HEK293 (cell line): Measurements from ENCODE around the gene TTN.

Source experiments
- GLI2 ChIP-seq: fragments of 450-650 bp; formaldehyde crosslinking; IDR thresholded peaks from 2 replicates; pipeline ENCODE4; 2017; ENCODE audit warnings: missing biosample characterization, missing genetic modification characterization, low read depth, borderline replicate concordance
- HOXA7 ChIP-seq: sonication (generic); formaldehyde crosslinking; IDR thresholded peaks from 2 replicates; pipeline ENCODE4 v1.8.1; 2022; ENCODE audit warnings: missing genetic modification reagents, borderline replicate concordance
- MEIS1 ChIP-seq: sonication (generic); formaldehyde crosslinking; IDR thresholded peaks from 2 replicates; pipeline ENCODE4 v1.8.1; 2022; ENCODE audit warnings: missing genetic modification reagents, mild to moderate bottlenecking, borderline replicate concordance
- MZF1 ChIP-seq: fragments of 450-650 bp; formaldehyde crosslinking; IDR thresholded peaks from 2 replicates; pipeline ENCODE4 v1.5.1; 2017; ENCODE audit warnings: missing biosample characterization, missing genetic modification characterization, borderline replicate concordance
- REPIN1 ChIP-seq: fragments of 450-650 bp; formaldehyde crosslinking; IDR thresholded peaks from 2 replicates; pipeline ENCODE4 v1.5.1; 2017; ENCODE audit warnings: missing biosample characterization, missing genetic modification characterization, low read depth
- SALL2 ChIP-seq: fragments of 450-650 bp; formaldehyde crosslinking; IDR thresholded peaks from 2 replicates; pipeline ENCODE4 v1.5.0; 2017; ENCODE audit warnings: missing biosample characterization, mild to moderate bottlenecking, missing genetic modification characterization, borderline replicate concordance
- ZBTB20 ChIP-seq: fragments of 450-650 bp; formaldehyde crosslinking; IDR thresholded peaks from 2 replicates; pipeline ENCODE4 v1.5.1; 2016; ENCODE audit warnings: missing biosample characterization, missing genetic modification characterization
- ZFP69B ChIP-seq: fragments of 450-650 bp; formaldehyde crosslinking; IDR thresholded peaks from 2 replicates; pipeline ENCODE4 v1.5.1; 2016; ENCODE audit warnings: missing biosample characterization, missing genetic modification characterization
- ZIC2 ChIP-seq: fragments of 450-650 bp; formaldehyde crosslinking; IDR thresholded peaks from 2 replicates; pipeline ENCODE4 v1.5.1; 2016; ENCODE audit warnings: missing biosample characterization, missing genetic modification characterization
- ZNF112 ChIP-seq: fragments of 450-650 bp; formaldehyde crosslinking; IDR thresholded peaks from 2 replicates; pipeline ENCODE4 v1.5.0; 2017; ENCODE audit warnings: missing biosample characterization, missing genetic modification characterization
- ZNF133 ChIP-seq: fragments of 450-650 bp; formaldehyde crosslinking; IDR thresholded peaks from 2 replicates; pipeline ENCODE4 v1.5.1; 2016; ENCODE audit warnings: missing biosample characterization, missing genetic modification characterization
- ZNF138 ChIP-seq: fragments of 450-650 bp; formaldehyde crosslinking; IDR thresholded peaks from 2 replicates; pipeline ENCODE4 v1.5.1; 2016; ENCODE audit warnings: missing biosample characterization, missing genetic modification characterization, borderline replicate concordance
- ZNF175 ChIP-seq: fragments of 450-650 bp; formaldehyde crosslinking; IDR thresholded peaks from 2 replicates; pipeline ENCODE4 v1.5.1; 2016; ENCODE audit warnings: missing biosample characterization, missing genetic modification characterization
- ZNF184 ChIP-seq: fragments of 450-650 bp; IDR thresholded peaks from 2 replicates; pipeline ENCODE4 v1.5.1; 2018; ENCODE audit warnings: missing biosample characterization, mild to moderate bottlenecking, missing genetic modification characterization
- ZNF214 ChIP-seq: fragments of 450-650 bp; formaldehyde crosslinking; IDR thresholded peaks from 2 replicates; pipeline ENCODE4 v1.5.1; 2017; ENCODE audit warnings: missing biosample characterization, mild to moderate bottlenecking, missing genetic modification characterization, borderline replicate concordance
- ZNF266 ChIP-seq: fragments of 450-650 bp; formaldehyde crosslinking; IDR thresholded peaks from 2 replicates; pipeline ENCODE4 v1.5.1; 2016; ENCODE audit warnings: missing biosample characterization, missing genetic modification characterization, low read depth
- ZNF292 ChIP-seq: fragments of 450-650 bp; formaldehyde crosslinking; IDR thresholded peaks from 2 replicates; pipeline ENCODE4 v1.5.1; 2016; ENCODE audit warnings: low read depth, missing biosample characterization, missing genetic modification characterization, borderline replicate concordance
- ZNF335 ChIP-seq: fragments of 450-650 bp; formaldehyde crosslinking; conservative IDR thresholded peaks from 2 replicates; pipeline ENCODE4 v1.5.1; 2016; ENCODE audit warnings: missing biosample characterization, missing genetic modification characterization
- ZNF366 ChIP-seq: fragments of 450-650 bp; formaldehyde crosslinking; conservative IDR thresholded peaks from 2 replicates; pipeline ENCODE4 v1.5.1; 2016; ENCODE audit warnings: missing biosample characterization, missing genetic modification characterization
- ZNF404 ChIP-seq: fragments of 450-650 bp; formaldehyde crosslinking; IDR thresholded peaks from 2 replicates; pipeline ENCODE4 v1.5.1; 2017; ENCODE audit warnings: missing biosample characterization, missing genetic modification characterization
- ZNF473 ChIP-seq: fragments of 450-650 bp; formaldehyde crosslinking; IDR thresholded peaks from 2 replicates; pipeline ENCODE4 v1.5.1; 2017; ENCODE audit warnings: missing biosample characterization, missing genetic modification characterization
- ZNF544 ChIP-seq: fragments of 450-650 bp; formaldehyde crosslinking; IDR thresholded peaks from 2 replicates; pipeline ENCODE4 v1.5.0; 2017; ENCODE audit warnings: missing biosample characterization, missing genetic modification characterization
- ZNF548 ChIP-seq: fragments of 450-650 bp; formaldehyde crosslinking; IDR thresholded peaks from 2 replicates; pipeline ENCODE4 v1.5.1; 2016; ENCODE audit warnings: missing biosample characterization, missing genetic modification characterization
- ZNF600 ChIP-seq: fragments of 450-650 bp; formaldehyde crosslinking; IDR thresholded peaks from 2 replicates; pipeline ENCODE4 v1.5.1; 2016; ENCODE audit warnings: missing biosample characterization, missing genetic modification characterization
- ZNF654 ChIP-seq: fragments of 450-650 bp; formaldehyde crosslinking; IDR thresholded peaks from 2 replicates; pipeline ENCODE4 v1.5.1; 2016; ENCODE audit warnings: low read depth, missing biosample characterization, missing genetic modification characterization
- ZSCAN16 ChIP-seq: fragments of 450-650 bp; formaldehyde crosslinking; IDR thresholded peaks from 2 replicates; pipeline ENCODE4 v1.5.1; 2016; ENCODE audit warnings: missing biosample characterization, missing genetic modification characterization
- TF ChIP-seq, protein P1 (sequence below): fragments of 450-650 bp; formaldehyde crosslinking; IDR thresholded peaks from 2 replicates; pipeline ENCODE4 v1.5.1; 2016; ENCODE audit warnings: missing biosample characterization, missing genetic modification characterization, borderline replicate concordance
- TF ChIP-seq, protein P2 (sequence below): fragments of 450-650 bp; formaldehyde crosslinking; IDR thresholded peaks from 2 replicates; pipeline ENCODE4 v1.5.1; 2016; ENCODE audit warnings: missing biosample characterization, missing genetic modification characterization
- TF ChIP-seq, protein P3 (sequence below): fragments of 450-650 bp; formaldehyde crosslinking; IDR thresholded peaks from 2 replicates; pipeline ENCODE4 v1.5.1; 2016; ENCODE audit warnings: missing biosample characterization, missing genetic modification characterization
- TF ChIP-seq, protein P4 (sequence below): fragments of 450-650 bp; formaldehyde crosslinking; IDR thresholded peaks from 2 replicates; pipeline ENCODE4 v1.5.1; 2016; ENCODE audit warnings: missing biosample characterization, missing genetic modification characterization
- TF ChIP-seq, protein P5 (sequence below): fragments of 450-650 bp; formaldehyde crosslinking; IDR thresholded peaks from 2 replicates; pipeline ENCODE4 v1.5.1; 2016; ENCODE audit warnings: missing biosample characterization, missing genetic modification characterization

Gene TTN

DNA sequence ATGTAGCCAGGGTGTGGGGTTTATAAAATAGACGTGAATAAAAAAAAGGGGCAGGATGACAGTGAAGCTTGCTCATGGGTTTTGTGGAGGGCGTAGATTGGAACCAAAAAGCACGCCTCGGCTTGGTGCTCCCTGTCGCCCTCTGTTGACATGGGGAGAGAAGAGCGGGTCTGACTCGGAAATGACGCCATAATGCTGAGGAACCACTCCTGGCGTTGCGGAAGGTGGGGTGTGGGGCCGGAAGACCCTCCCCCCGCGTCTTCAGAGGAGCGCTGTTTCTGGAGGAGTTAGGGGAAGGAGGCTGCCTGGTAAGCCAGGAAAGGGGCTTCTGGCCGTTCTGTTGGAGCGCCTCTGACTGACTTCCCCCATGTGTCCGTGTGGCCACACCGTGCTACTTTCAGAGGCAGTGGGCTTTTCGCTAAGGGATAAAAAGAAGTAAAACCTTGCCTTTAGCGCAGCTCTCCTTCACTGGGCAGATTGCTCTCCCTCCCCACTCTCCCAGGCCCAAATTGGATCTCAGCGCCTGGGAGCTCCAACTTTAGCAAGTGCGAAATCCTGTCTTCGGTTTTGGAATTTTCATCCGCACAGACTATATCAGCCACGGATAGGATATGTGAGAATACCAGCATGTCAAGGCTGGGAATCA, 284.1 kb downstream of the TTN start (continued):
- TF ChIP-seq, protein P1, sequence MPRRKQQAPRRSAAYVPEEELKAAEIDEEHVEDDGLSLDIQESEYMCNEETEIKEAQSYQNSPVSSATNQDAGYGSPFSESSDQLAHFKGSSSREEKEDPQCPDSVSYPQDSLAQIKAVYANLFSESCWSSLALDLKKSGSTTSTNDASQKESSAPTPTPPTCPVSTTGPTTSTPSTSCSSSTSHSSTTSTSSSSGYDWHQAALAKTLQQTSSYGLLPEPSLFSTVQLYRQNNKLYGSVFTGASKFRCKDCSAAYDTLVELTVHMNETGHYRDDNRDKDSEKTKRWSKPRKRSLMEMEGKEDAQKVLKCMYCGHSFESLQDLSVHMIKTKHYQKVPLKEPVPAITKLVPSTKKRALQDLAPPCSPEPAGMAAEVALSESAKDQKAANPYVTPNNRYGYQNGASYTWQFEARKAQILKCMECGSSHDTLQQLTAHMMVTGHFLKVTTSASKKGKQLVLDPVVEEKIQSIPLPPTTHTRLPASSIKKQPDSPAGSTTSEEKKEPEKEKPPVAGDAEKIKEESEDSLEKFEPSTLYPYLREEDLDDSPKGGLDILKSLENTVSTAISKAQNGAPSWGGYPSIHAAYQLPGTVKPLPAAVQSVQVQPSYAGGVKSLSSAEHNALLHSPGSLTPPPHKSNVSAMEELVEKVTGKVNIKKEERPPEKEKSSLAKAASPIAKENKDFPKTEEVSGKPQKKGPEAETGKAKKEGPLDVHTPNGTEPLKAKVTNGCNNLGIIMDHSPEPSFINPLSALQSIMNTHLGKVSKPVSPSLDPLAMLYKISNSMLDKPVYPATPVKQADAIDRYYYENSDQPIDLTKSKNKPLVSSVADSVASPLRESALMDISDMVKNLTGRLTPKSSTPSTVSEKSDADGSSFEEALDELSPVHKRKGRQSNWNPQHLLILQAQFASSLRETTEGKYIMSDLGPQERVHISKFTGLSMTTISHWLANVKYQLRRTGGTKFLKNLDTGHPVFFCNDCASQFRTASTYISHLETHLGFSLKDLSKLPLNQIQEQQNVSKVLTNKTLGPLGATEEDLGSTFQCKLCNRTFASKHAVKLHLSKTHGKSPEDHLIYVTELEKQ (tag by site-specific recombination): no peak
- no peak for TF ChIP-seq ZNF366 (tag by site-specific recombination)
- TF ChIP-seq ZNF184 (tag by site-specific recombination): no peak
- TF ChIP-seq ZSCAN16 (tag by site-specific recombination): no peak
- TF ChIP-seq ZNF548: no peak
- no peak for TF ChIP-seq ZNF175 (tag by site-specific recombination)
- TF ChIP-seq ZNF214 (tag by site-specific recombination): no peak
- TF ChIP-seq ZNF138 (tag by site-specific recombination): no peak
- no peak for TF ChIP-seq ZNF544 (tag by site-specific recombination)
- no peak for TF ChIP-seq ZNF473 (tag by site-specific recombination)
- no peak for TF ChIP-seq ZNF266 (tag by site-specific recombination)
- TF ChIP-seq ZNF404: no peak
- TF ChIP-seq ZIC2 (tag by site-specific recombination): no peak
- TF ChIP-seq MZF1 (tag by site-specific recombination): 0 out of 2 replicates have a peak, but pooled peaks have one; percentile 15
- no peak for TF ChIP-seq REPIN1 (tag by site-specific recombination)
- TF ChIP-seq ZNF133 (tag by site-specific recombination): no peak
- no peak for TF ChIP-seq ZFP69B
- TF ChIP-seq ZNF292 (tag by site-specific recombination): no peak
- TF ChIP-seq ZNF654 (tag by site-specific recombination): no peak
- no peak for TF ChIP-seq GLI2
- TF ChIP-seq ZBTB20: no peak
- TF ChIP-seq SALL2 (tag by site-specific recombination): no peak
- TF ChIP-seq HOXA7 (CRISPR knock-in tag): no peak
- no peak for TF ChIP-seq ZNF112 (tag by site-specific recombination)
- TF ChIP-seq, protein P2, sequence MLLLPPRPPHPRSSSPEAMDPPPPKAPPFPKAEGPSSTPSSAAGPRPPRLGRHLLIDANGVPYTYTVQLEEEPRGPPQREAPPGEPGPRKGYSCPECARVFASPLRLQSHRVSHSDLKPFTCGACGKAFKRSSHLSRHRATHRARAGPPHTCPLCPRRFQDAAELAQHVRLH (tag by site-specific recombination): no peak
- TF ChIP-seq, protein P3, sequence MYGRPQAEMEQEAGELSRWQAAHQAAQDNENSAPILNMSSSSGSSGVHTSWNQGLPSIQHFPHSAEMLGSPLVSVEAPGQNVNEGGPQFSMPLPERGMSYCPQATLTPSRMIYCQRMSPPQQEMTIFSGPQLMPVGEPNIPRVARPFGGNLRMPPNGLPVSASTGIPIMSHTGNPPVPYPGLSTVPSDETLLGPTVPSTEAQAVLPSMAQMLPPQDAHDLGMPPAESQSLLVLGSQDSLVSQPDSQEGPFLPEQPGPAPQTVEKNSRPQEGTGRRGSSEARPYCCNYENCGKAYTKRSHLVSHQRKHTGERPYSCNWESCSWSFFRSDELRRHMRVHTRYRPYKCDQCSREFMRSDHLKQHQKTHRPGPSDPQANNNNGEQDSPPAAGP (tag by site-specific recombination): 0 out of 2 replicates have a peak, but pooled peaks have one; percentile 41
- peak; percentile 56 for TF ChIP-seq ZNF335 (tag by site-specific recombination)
- TF ChIP-seq, protein P4, sequence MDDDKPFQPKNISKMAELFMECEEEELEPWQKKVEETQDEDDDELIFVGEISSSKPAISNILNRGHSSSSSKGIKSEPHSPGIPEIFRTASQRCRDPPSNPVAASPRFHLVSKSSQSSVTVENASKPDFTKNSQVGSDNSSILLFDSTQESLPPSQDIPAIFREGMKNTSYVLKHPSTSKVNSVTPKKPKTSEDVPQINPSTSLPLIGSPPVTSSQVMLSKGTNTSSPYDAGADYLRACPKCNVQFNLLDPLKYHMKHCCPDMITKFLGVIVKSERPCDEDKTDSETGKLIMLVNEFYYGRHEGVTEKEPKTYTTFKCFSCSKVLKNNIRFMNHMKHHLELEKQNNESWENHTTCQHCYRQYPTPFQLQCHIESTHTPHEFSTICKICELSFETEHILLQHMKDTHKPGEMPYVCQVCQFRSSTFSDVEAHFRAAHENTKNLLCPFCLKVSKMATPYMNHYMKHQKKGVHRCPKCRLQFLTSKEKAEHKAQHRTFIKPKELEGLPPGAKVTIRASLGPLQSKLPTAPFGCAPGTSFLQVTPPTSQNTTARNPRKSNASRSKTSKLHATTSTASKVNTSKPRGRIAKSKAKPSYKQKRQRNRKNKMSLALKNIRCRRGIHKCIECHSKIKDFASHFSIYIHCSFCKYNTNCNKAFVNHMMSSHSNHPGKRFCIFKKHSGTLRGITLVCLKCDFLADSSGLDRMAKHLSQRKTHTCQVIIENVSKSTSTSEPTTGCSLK (tag by site-specific recombination): no peak
- TF ChIP-seq, protein P5, sequence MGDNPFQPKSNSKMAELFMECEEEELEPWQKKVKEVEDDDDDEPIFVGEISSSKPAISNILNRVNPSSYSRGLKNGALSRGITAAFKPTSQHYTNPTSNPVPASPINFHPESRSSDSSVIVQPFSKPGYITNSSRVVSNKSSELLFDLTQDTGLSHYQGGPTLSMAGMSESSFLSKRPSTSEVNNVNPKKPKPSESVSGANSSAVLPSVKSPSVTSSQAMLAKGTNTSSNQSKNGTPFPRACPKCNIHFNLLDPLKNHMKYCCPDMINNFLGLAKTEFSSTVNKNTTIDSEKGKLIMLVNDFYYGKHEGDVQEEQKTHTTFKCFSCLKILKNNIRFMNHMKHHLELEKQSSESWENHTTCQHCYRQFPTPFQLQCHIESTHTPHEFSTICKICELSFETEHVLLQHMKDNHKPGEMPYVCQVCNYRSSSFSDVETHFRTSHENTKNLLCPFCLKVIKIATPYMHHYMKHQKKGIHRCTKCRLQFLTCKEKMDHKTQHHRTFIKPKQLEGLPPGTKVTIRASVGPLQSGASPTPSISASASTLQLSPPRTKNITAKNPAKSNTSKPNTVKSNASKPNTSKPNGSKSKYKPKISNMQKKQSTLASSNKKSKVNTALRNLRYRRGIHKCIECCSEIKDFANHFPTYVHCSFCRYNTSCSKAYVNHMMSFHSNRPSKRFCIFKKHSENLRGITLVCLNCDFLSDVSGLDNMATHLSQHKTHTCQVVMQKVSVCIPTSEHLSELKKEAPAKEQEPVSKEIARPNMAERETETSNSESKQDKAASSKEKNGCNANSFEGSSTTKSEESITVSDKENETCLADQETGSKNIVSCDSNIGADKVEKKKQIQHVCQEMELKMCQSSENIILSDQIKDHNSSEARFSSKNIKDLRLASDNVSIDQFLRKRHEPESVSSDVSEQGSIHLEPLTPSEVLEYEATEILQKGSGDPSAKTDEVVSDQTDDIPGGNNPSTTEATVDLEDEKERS (tag by site-specific recombination): no peak
- no peak for TF ChIP-seq MEIS1 (CRISPR knock-in tag)
- 0 out of 2 replicates have a peak, but pooled peaks have one; percentile 20 for TF ChIP-seq ZNF600 (tag by site-specific recombination)
